HG03175 (cell line): Measurements from ENCODE around the gene ZNF765.
"Not testable (repeated sequence)": the region's sequence is repeated elsewhere in the genome, so short reads cannot be mapped to it uniquely, and the experiment has no call there.

Source experiments
- ATAC-seq: cut with Tn5 transposase; IDR thresholded peaks from one replicate; pipeline ENCODE4 v1.9.1; 2021; ENCODE audit warnings: mild to moderate bottlenecking, moderate library complexity; ENCODE audit not compliant: unreplicated experiment

Gene ZNF765

GRCh38 chr19:53420520-53421315 is 25.8 kb downstream of the ZNF765 start:
- not testable (repeated sequence) for ATAC-seq

- ATAC-seq, result no peak
These were observed 27.6 kb downstream of the ZNF765 start for GRCh38 chr19:53422551-53422950.

- not testable (repeated sequence) for ATAC-seq
These were observed 28.1 kb downstream of the ZNF765 start for GRCh38 chr19:53423074-53423473.

- ATAC-seq, result not testable (repeated sequence)
These were observed 28.7 kb downstream of the ZNF765 start for GRCh38 chr19:53423680-53424079.

- ATAC-seq, result no peak
These were observed 30.1 kb downstream of the ZNF765 start for GRCh38 chr19:53424968-53425597.

GRCh38 chr19:53431399-53432087 is 36.6 kb downstream of the ZNF765 start, which contains the start of gene ZNF761:
ZNF761 (plus strand) TSS chr19:53431984; CDS start chr19:53447269, 15,285 bp downstream.
- peak; percentile 96 for ATAC-seq

- ATAC-seq, result peak; percentile 19
These were observed 37.2 kb downstream of the ZNF765 start for GRCh38 chr19:53432088-53432661.

GRCh38 chr19:53443809-53444208 is 48.9 kb downstream of the ZNF765 start:
- not testable (repeated sequence) for ATAC-seq

GRCh38 chr19:53447196-53447595 is 52.2 kb downstream of the ZNF765 start:
- not testable (repeated sequence) for ATAC-seq

GRCh38 chr19:53455828-53456227 is 60.9 kb downstream of the ZNF765 start:
- ATAC-seq, result no peak

- not testable (repeated sequence) for ATAC-seq
These were observed 65.3 kb downstream of the ZNF765 start for GRCh38 chr19:53460131-53460721.

- no peak for ATAC-seq
These were observed 66.9 kb downstream of the ZNF765 start for GRCh38 chr19:53461866-53462265.

- no peak for ATAC-seq
These were observed 67.9 kb downstream of the ZNF765 start for GRCh38 chr19:53462861-53463260.

- no peak for ATAC-seq
These were observed 68.3 kb downstream of the ZNF765 start for GRCh38 chr19:53463263-53463662.

- ATAC-seq, result peak; percentile 25
These were observed 72.0 kb downstream of the ZNF765 start for GRCh38 chr19:53466726-53467484.

GRCh38 chr19:53467485-53468262 is 72.7 kb downstream of the ZNF765 start, which contains the start of gene ZNF813:
ZNF813 (plus strand) TSS chr19:53467733; CDS start chr19:53483823, 16,090 bp downstream.
- ATAC-seq, result peak; percentile 93

GRCh38 chr19:53468628-53469027 is 73.7 kb downstream of the ZNF765 start:
- ATAC-seq, result not testable (repeated sequence)

GRCh38 chr19:53471916-53472315 is 77.0 kb downstream of the ZNF765 start:
- no peak for ATAC-seq

- not testable (repeated sequence) for ATAC-seq
These were observed 79.9 kb downstream of the ZNF765 start for GRCh38 chr19:53474832-53475231.
